GM10847 (cell line): ENCODE data around the gene MYBPC1.

ENCODE experiments used
- POLR2A ChIP-seq: IDR thresholded peaks from 2 replicates; pipeline ENCODE4 v1.6.1; 2011; ENCODE audit not compliant: insufficient read length; ENCODE audit errors: extremely low read depth

Gene MYBPC1

GRCh38 chr12:101594700-101595099 lies at the start of gene MYBPC1:
TSS of gene MYBPC1 (plus strand) at chr12:101594971. CDS start at chr12:101595071, 100 bp downstream.
- TF ChIP-seq POLR2A: no peak

GRCh38 chr12:101551362-101552114 lies 43.2 kb upstream of the MYBPC1 start:
- TF ChIP-seq POLR2A: no peak

GRCh38 chr12:101552277-101552676 lies 42.5 kb upstream of the MYBPC1 start:
- no peak for TF ChIP-seq POLR2A

GRCh38 chr12:101557094-101557493 lies 37.7 kb upstream of the MYBPC1 start:
- no peak for TF ChIP-seq POLR2A

- no peak for TF ChIP-seq POLR2A
Observed at GRCh38 chr12:101563212-101563611, 31.6 kb upstream of the MYBPC1 start.

GRCh38 chr12:101564912-101565311 lies 29.9 kb upstream of the MYBPC1 start:
- no peak for TF ChIP-seq POLR2A

GRCh38 chr12:101566318-101566717 lies 28.5 kb upstream of the MYBPC1 start:
- no peak for TF ChIP-seq POLR2A

- TF ChIP-seq POLR2A: no peak
Observed at GRCh38 chr12:101567918-101568317, 26.9 kb upstream of the MYBPC1 start.

- TF ChIP-seq POLR2A: no peak
Observed at GRCh38 chr12:101570047-101570446, 24.7 kb upstream of the MYBPC1 start.

- no peak for TF ChIP-seq POLR2A
Observed at GRCh38 chr12:101571105-101571504, 23.7 kb upstream of the MYBPC1 start.

- TF ChIP-seq POLR2A: no peak
Observed at GRCh38 chr12:101573743-101574142, 21.0 kb upstream of the MYBPC1 start.

GRCh38 chr12:101578417-101578816 lies 16.4 kb upstream of the MYBPC1 start:
- TF ChIP-seq POLR2A: no peak

GRCh38 chr12:101581190-101581589 lies 13.6 kb upstream of the MYBPC1 start:
- TF ChIP-seq POLR2A: no peak

GRCh38 chr12:101582937-101583336 lies 11.8 kb upstream of the MYBPC1 start:
- TF ChIP-seq POLR2A: no peak

- TF ChIP-seq POLR2A: no peak
Observed at GRCh38 chr12:101590383-101590782, 4.4 kb upstream of the MYBPC1 start.

GRCh38 chr12:101591781-101592180 lies 3.0 kb upstream of the MYBPC1 start:
- TF ChIP-seq POLR2A: no peak

GRCh38 chr12:101592448-101592847 lies 2.3 kb upstream of the MYBPC1 start:
- TF ChIP-seq POLR2A: no peak

GRCh38 chr12:101592921-101593320 lies 1.9 kb upstream of the MYBPC1 start:
- TF ChIP-seq POLR2A: no peak

- no peak for TF ChIP-seq POLR2A
Observed at GRCh38 chr12:101596172-101596571, 1.4 kb downstream of the MYBPC1 start.
